Measurements from ENCODE around the gene PAK3. TPM values are rescaled to one million over a fixed set of nuclear protein-coding genes. Genes with fewer than 3 reads are reported as not detected.

Gene PAK3
- total RNA-seq, 1 experiment from 2014 or later = not detected

GRCh38 chrX:111199505-111199904, 103.5 kb downstream of the PAK3 start:
- ATAC-seq = no peak
- Histone ChIP-seq H3K9me3 (ENCODE audit: control insufficient read depth in 1 of 2, insufficient read depth in 1 of 2, low read depth in 1 of 2, low read length in 2 of 2) (no peaks in the 10 kb centered on the region), H3K9me2 (ENCODE audit: insufficient read depth) (no peaks in the 10 kb centered on the region), H4K20me1 (ENCODE audit: insufficient read depth) (no peaks in the 10 kb centered on the region), H3K9ac (ENCODE audit: low read length) (no peak overlapping the region), H3K4me3 (replicated peaks in 1 of 2; ENCODE audit: low read depth in 1 of 2, low read length in 2 of 2) (no peak overlapping the region), H3K36me3 (ENCODE audit: control insufficient read depth in 1 of 2, insufficient read depth in 2 of 2, low read length in 2 of 2) (no peaks in the 10 kb centered on the region), H3K27ac (ENCODE audit: low read depth, low read length) (no peak overlapping the region), H3K4me1 (ENCODE audit: control insufficient read depth in 1 of 2, insufficient read depth in 2 of 2, low read length in 2 of 2) (no peaks in the 10 kb centered on the region), H3K4me2 (ENCODE audit: low read length) (no peak overlapping the region), H3K27me3 (ENCODE audit: insufficient read depth, low read length) (peaks cover 13% of the 10 kb centered on the region), H3K79me2 (ENCODE audit: insufficient read depth, low read length) (no peaks in the 10 kb centered on the region), H2AFZ (ENCODE audit: low read depth, low read length, poor library complexity, severe bottlenecking) (no peak overlapping the region)
- ChIA-PET CTCF (no interaction called here), POLR2A (no interaction called here), RAD21 (ENCODE audit: low non-redundant PET in 1 of 2, low total read pairs in 2 of 2, uncharacterized antibody in 2 of 2, unreplicated experiment in 2 of 2) (no interaction called here)
- no TSS peak for BruUV-seq (replicated peaks)
- intact Hi-C loops (cut with micrococcal nuclease) = no loop called here
- TF ChIP-seq YY1 (IDR thresholded peaks at IDR 0.05; ENCODE audit: extremely low read depth, insufficient replicate concordance, low read depth, low read length) = no peak
- no peak for TF ChIP-seq SP1 (IDR thresholded peaks at IDR 0.05; ENCODE audit: low read depth)
- TF ChIP-seq RAD21 (IDR thresholded peaks at IDR 0.05; ENCODE audit: low read depth) = no peak
- TF ChIP-seq EZH2phosphoT487 (IDR thresholded peaks at IDR 0.05; ENCODE audit: borderline replicate concordance) = no peak
- no peak for TF ChIP-seq JUND (IDR thresholded peaks at IDR 0.05)
- TF ChIP-seq SRF (IDR thresholded peaks at IDR 0.05; ENCODE audit: low read depth) = no peak
- TF ChIP-seq CBX3 (IDR thresholded peaks at IDR 0.05; ENCODE audit: low read depth) = no peak
- no peak for TF ChIP-seq POLR2AphosphoS5 (IDR thresholded peaks at IDR 0.05; ENCODE audit: low read depth, low read length)
- no peak for TF ChIP-seq FOSL1 (IDR thresholded peaks at IDR 0.05; ENCODE audit: low read depth)
- no peak for TF ChIP-seq TCF7L2 (IDR thresholded peaks at IDR 0.05; ENCODE audit: borderline replicate concordance, extremely low read depth, insufficient read depth, insufficient read length)
- no peak for TF ChIP-seq CEBPB (IDR thresholded peaks at IDR 0.05; ENCODE audit: low read depth)
- TF ChIP-seq SIN3A (IDR thresholded peaks at IDR 0.05; ENCODE audit: low read depth) = no peak
- TF ChIP-seq ZFX (IDR thresholded peaks at IDR 0.05) = no peak
- TF ChIP-seq, protein P1, sequence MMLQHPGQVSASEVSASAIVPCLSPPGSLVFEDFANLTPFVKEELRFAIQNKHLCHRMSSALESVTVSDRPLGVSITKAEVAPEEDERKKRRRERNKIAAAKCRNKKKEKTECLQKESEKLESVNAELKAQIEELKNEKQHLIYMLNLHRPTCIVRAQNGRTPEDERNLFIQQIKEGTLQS (IDR thresholded peaks at IDR 0.05) = no peak
- no peak for TF ChIP-seq EGR1 (IDR thresholded peaks at IDR 0.05; ENCODE audit: low read depth)
- TF ChIP-seq ELF1 (IDR thresholded peaks at IDR 0.05; ENCODE audit: borderline replicate concordance, low read depth) = no peak
- TF ChIP-seq, protein P2, sequence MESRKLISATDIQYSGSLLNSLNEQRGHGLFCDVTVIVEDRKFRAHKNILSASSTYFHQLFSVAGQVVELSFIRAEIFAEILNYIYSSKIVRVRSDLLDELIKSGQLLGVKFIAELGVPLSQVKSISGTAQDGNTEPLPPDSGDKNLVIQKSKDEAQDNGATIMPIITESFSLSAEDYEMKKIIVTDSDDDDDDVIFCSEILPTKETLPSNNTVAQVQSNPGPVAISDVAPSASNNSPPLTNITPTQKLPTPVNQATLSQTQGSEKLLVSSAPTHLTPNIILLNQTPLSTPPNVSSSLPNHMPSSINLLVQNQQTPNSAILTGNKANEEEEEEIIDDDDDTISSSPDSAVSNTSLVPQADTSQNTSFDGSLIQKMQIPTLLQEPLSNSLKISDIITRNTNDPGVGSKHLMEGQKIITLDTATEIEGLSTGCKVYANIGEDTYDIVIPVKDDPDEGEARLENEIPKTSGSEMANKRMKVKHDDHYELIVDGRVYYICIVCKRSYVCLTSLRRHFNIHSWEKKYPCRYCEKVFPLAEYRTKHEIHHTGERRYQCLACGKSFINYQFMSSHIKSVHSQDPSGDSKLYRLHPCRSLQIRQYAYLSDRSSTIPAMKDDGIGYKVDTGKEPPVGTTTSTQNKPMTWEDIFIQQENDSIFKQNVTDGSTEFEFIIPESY (IDR thresholded peaks at IDR 0.05; ENCODE audit: extremely low read depth, insufficient replicate concordance, low read length) = no peak
- TF ChIP-seq POLR2A (IDR thresholded peaks at IDR 0.05; ENCODE audit: borderline replicate concordance, extremely low read depth, insufficient read depth, insufficient read length) = no peak
- no peak for TF ChIP-seq MAX (IDR thresholded peaks at IDR 0.05)
- TF ChIP-seq, protein P3, sequence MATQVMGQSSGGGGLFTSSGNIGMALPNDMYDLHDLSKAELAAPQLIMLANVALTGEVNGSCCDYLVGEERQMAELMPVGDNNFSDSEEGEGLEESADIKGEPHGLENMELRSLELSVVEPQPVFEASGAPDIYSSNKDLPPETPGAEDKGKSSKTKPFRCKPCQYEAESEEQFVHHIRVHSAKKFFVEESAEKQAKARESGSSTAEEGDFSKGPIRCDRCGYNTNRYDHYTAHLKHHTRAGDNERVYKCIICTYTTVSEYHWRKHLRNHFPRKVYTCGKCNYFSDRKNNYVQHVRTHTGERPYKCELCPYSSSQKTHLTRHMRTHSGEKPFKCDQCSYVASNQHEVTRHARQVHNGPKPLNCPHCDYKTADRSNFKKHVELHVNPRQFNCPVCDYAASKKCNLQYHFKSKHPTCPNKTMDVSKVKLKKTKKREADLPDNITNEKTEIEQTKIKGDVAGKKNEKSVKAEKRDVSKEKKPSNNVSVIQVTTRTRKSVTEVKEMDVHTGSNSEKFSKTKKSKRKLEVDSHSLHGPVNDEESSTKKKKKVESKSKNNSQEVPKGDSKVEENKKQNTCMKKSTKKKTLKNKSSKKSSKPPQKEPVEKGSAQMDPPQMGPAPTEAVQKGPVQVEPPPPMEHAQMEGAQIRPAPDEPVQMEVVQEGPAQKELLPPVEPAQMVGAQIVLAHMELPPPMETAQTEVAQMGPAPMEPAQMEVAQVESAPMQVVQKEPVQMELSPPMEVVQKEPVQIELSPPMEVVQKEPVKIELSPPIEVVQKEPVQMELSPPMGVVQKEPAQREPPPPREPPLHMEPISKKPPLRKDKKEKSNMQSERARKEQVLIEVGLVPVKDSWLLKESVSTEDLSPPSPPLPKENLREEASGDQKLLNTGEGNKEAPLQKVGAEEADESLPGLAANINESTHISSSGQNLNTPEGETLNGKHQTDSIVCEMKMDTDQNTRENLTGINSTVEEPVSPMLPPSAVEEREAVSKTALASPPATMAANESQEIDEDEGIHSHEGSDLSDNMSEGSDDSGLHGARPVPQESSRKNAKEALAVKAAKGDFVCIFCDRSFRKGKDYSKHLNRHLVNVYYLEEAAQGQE (IDR thresholded peaks at IDR 0.05; ENCODE audit: low read depth) = no peak
- no peak for DNase-seq (ENCODE audit: low read depth, low spot score)
